ENCODE data around the gene RAVER2. TPM values are rescaled to one million over a fixed set of nuclear protein-coding genes. Genes with fewer than 3 reads are reported as not detected.

Gene RAVER2
- total and polyA plus RNA-seq, 2 of the 13 experiments (the other 11 are each of a cell fraction or from before 2014, with no cell fraction given) = 11.4 to 15.4 TPM

DNA sequence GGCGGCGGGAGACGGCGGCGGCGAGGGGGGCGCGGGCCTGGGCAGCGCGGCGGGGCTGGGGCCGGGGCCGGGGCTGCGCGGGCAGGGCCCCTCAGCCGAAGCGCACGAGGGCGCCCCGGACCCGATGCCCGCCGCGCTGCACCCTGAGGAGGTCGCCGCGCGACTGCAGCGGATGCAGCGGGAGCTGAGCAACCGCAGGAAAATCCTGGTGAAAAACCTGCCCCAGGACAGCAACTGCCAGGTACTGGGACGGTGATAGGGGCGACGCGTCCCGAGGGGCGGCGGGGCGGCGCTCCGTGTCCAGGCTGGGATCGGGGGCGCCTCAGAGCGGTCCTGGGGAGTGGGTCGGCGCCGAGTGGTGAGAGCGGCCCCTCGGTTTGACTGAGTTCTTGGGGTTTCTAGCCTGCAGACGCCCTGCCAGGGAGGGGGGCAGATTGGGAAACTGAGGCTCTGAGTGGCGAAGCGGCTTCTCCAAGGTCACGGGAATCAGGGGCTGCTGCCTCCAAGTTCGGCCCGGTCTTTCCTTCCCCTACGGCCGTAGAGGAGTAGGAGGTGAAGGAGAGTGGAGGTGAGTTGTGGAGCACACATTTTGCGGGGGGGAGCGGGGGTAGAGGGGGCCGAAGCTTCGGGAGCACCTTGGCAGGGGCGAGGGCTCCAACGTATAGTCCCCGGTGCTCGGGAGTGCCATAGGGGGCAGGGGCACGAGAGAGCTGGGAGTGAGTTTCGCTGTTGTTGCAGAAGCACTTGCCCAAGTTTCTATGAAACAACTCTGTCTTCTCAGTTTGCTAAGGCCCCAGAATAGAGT is 508 bp downstream of the RAVER2 start:
- WGBS (ENCODE audit: low lambda C conversion rate) = 2% methylated on average over 32 of the region's 67 CpGs
- POLR2A ChIA-PET = interaction anchor here (1.1 kb wide), 1 partner anchor 221 kb away, joined by 3 read pairs; the partner anchor contains the start of gene JAK1
- DNase-seq (ENCODE audit: low spot score) (peak; percentile 6), ATAC-seq (peak; percentile 76), FAIRE-seq (no peak)
- Histone ChIP-seq H3K4me2 (ENCODE audit: low read depth, low read length) (peak overlapping the region; percentile 85), H3K79me2 (ENCODE audit: insufficient read depth, low read length) (peaks cover 21% of the 10 kb centered on the region), H3K9ac (ENCODE audit: insufficient read depth, low read depth, low read length) (peak overlapping the region; percentile 82), H3K9me3 (ENCODE audit: low read length) (no peaks in the 10 kb centered on the region), H3K4me1 (ENCODE audit: insufficient read depth, low read length) (peaks cover 27% of the 10 kb centered on the region), H4K20me1 (ENCODE audit: insufficient read depth, low read length) (no peaks in the 10 kb centered on the region), H3K36me3 (replicated peaks in 1 of 2; ENCODE audit: control insufficient read depth in 1 of 2, insufficient read depth in 2 of 2, low read length in 2 of 2) (no peaks in the 10 kb centered on the region), H3K4me3 (replicated peaks in 1 of 3; ENCODE audit: insufficient read depth in 1 of 3, low read depth in 2 of 3, low read length in 3 of 3) (peak overlapping the region; percentile 73 to 92 (median 88)), H2AFZ (ENCODE audit: low read length) (no peak overlapping the region), H3K27ac (ENCODE audit: extremely low read length, insufficient read depth, low read length) (peak overlapping the region; percentile 75), H3K27me3 (ENCODE audit: control insufficient read depth in 1 of 2, insufficient read depth in 2 of 2, low read length in 2 of 2) (no peaks in the 10 kb centered on the region)
- in situ Hi-C loops (cut with HindIII; ENCODE audit: extremely low pct_ligation_motif_present, low pct_unique_long_range_greater_than_20kb) (loop anchor here (10.0 kb wide), 1 partner anchor 69 kb away; no protein-coding TSS in a partner anchor), intact Hi-C loops (cut with micrococcal nuclease; ENCODE audit: unreplicated experiment) (loop anchor here (1.0 kb wide), 2 partner anchors 30 to 79 kb away; no protein-coding TSS in a partner anchor)
- no TSS peak for BruUV-seq (replicated peaks)
- CTCF ChIA-PET (ENCODE audit: low intra/inter-chr PET ratio, low total read pairs) = interaction anchor here (1.3 kb wide), 1 partner anchor 79 kb away, joined by 5 read pairs; no protein-coding TSS in a partner anchor
- TF ChIP-seq ZNF12 (CRISPR knock-in tag; IDR thresholded peaks at IDR 0.05) (no peak), PITX1 (CRISPR knock-in tag; IDR thresholded peaks at IDR 0.05) (0 out of 2 replicates have a peak, but pooled peaks have one; percentile 14), AGO2 (optimal IDR thresholded peaks at IDR 0.05; ENCODE audit: low read depth, low read length) (peak; percentile 30), RFXAP (CRISPR knock-in tag; IDR thresholded peaks at IDR 0.05; ENCODE audit: borderline replicate concordance) (peak; percentile 7; the same call in 1 of the 2 replicates), ZMYM3 (CRISPR knock-in tag; IDR thresholded peaks at IDR 0.05) (0 out of 2 replicates have a peak, but pooled peaks have one; percentile 34), KLF11 (CRISPR knock-in tag; IDR thresholded peaks at IDR 0.05) (no peak), CHD4 (IDR thresholded peaks at IDR 0.05; ENCODE audit: borderline replicate concordance, low read length) (no peak), HNRNPL (IDR thresholded peaks at IDR 0.05; ENCODE audit: low read depth, low read length) (0 out of 2 replicates have a peak, but pooled peaks have one; percentile 15)
- TF ChIP-seq, protein P1, sequence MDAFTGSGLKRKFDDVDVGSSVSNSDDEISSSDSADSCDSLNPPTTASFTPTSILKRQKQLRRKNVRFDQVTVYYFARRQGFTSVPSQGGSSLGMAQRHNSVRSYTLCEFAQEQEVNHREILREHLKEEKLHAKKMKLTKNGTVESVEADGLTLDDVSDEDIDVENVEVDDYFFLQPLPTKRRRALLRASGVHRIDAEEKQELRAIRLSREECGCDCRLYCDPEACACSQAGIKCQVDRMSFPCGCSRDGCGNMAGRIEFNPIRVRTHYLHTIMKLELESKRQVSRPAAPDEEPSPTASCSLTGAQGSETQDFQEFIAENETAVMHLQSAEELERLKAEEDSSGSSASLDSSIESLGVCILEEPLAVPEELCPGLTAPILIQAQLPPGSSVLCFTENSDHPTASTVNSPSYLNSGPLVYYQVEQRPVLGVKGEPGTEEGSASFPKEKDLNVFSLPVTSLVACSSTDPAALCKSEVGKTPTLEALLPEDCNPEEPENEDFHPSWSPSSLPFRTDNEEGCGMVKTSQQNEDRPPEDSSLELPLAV (CRISPR knock-in tag; conservative IDR thresholded peaks at IDR 0.05; ENCODE audit: low read depth) = 0 out of 2 replicates have a peak, but pooled peaks have one; percentile 19
- TF ChIP-seq, protein P2, sequence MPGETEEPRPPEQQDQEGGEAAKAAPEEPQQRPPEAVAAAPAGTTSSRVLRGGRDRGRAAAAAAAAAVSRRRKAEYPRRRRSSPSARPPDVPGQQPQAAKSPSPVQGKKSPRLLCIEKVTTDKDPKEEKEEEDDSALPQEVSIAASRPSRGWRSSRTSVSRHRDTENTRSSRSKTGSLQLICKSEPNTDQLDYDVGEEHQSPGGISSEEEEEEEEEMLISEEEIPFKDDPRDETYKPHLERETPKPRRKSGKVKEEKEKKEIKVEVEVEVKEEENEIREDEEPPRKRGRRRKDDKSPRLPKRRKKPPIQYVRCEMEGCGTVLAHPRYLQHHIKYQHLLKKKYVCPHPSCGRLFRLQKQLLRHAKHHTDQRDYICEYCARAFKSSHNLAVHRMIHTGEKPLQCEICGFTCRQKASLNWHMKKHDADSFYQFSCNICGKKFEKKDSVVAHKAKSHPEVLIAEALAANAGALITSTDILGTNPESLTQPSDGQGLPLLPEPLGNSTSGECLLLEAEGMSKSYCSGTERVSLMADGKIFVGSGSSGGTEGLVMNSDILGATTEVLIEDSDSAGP (CRISPR knock-in tag; IDR thresholded peaks at IDR 0.05; ENCODE audit: borderline replicate concordance) = 0 out of 2 replicates have a peak, but pooled peaks have one; percentile 15
- TF ChIP-seq, protein P3, sequence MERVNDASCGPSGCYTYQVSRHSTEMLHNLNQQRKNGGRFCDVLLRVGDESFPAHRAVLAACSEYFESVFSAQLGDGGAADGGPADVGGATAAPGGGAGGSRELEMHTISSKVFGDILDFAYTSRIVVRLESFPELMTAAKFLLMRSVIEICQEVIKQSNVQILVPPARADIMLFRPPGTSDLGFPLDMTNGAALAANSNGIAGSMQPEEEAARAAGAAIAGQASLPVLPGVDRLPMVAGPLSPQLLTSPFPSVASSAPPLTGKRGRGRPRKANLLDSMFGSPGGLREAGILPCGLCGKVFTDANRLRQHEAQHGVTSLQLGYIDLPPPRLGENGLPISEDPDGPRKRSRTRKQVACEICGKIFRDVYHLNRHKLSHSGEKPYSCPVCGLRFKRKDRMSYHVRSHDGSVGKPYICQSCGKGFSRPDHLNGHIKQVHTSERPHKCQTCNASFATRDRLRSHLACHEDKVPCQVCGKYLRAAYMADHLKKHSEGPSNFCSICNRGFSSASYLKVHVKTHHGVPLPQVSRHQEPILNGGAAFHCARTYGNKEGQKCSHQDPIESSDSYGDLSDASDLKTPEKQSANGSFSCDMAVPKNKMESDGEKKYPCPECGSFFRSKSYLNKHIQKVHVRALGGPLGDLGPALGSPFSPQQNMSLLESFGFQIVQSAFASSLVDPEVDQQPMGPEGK (CRISPR knock-in tag; IDR thresholded peaks at IDR 0.05) = 0 out of 2 replicates have a peak, but pooled peaks have one; percentile 24
- TF ChIP-seq, protein P4, sequence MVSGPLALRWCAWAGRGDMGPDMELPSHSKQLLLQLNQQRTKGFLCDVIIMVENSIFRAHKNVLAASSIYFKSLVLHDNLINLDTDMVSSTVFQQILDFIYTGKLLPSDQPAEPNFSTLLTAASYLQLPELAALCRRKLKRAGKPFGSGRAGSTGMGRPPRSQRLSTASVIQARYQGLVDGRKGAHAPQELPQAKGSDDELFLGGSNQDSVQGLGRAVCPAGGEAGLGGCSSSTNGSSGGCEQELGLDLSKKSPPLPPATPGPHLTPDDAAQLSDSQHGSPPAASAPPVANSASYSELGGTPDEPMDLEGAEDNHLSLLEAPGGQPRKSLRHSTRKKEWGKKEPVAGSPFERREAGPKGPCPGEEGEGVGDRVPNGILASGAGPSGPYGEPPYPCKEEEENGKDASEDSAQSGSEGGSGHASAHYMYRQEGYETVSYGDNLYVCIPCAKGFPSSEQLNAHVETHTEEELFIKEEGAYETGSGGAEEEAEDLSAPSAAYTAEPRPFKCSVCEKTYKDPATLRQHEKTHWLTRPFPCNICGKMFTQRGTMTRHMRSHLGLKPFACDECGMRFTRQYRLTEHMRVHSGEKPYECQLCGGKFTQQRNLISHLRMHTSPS (CRISPR knock-in tag; IDR thresholded peaks at IDR 0.05; ENCODE audit: low read depth) = 0 out of 2 replicates have a peak, but pooled peaks have one; percentile 28
